BE2C (cell line): Measurements from ENCODE around the gene CCDC92.

Experiments used
- DNase-seq: peaks from one replicate; pipeline ENCODE4 v3.0.0-alpha.2; 2020
- H3K27me3 ChIP-seq: fragments of 250-450 bp; sonication (Bioruptor Pico); 2 replicates; pipeline ENCODE4 v1.5.1; 2020; ENCODE audit warnings: mild to moderate bottlenecking
- H3K36me3 ChIP-seq: fragments of 250-450 bp; sonication (Bioruptor Pico); 2 replicates; pipeline ENCODE4 v1.5.1; 2020; ENCODE audit warnings: mild to moderate bottlenecking
- H3K4me1 ChIP-seq: fragments of 250-450 bp; sonication (Bioruptor Pico); 2 replicates; pipeline ENCODE4 v1.5.1; 2020
- H3K4me3 ChIP-seq: 2 replicates; pipeline ENCODE4 v1.5.1; 2011; ENCODE audit warnings: low read depth, low read length
- H3K9me3 ChIP-seq: fragments of 250-450 bp; sonication (Bioruptor Pico); 2 replicates; pipeline ENCODE4 v1.5.1; 2020
- CTCF ChIP-seq: IDR thresholded peaks from 2 replicates; pipeline ENCODE4 v1.5.1; 2012; ENCODE audit warnings: mild to moderate bottlenecking, low read depth, low read length

The CCDC92 gene

GRCh38 chr12:123946152-123946515 lies 26.5 kb downstream of the CCDC92 start:
- no peak for TF ChIP-seq CTCF
- Histone ChIP-seq H3K36me3 (no peaks in the 10 kb centered on the region; the same call in 1 of the 2 replicates), H3K4me1 (no peaks in the 10 kb centered on the region; the same call in 1 of the 2 replicates), H3K4me3 (no peak overlapping the region), H3K27me3 (no peaks in the 10 kb centered on the region), H3K9me3 (no peaks in the 10 kb centered on the region)
- no peak for DNase-seq

- Histone ChIP-seq H3K4me3 (no peak overlapping the region), H3K4me1 (no peaks in the 10 kb centered on the region; the same call in 1 of the 2 replicates), H3K36me3 (no peaks in the 10 kb centered on the region; the same call in 1 of the 2 replicates), H3K9me3 (no peaks in the 10 kb centered on the region), H3K27me3 (no peaks in the 10 kb centered on the region)
- TF ChIP-seq CTCF: no peak
- DNase-seq: no peak
These were observed 27.1 kb downstream of the CCDC92 start for GRCh38 chr12:123945287-123946151.

- Histone ChIP-seq H3K36me3 (no peaks in the 10 kb centered on the region; the same call in 1 of the 2 replicates), H3K9me3 (no peaks in the 10 kb centered on the region), H3K4me1 (no peaks in the 10 kb centered on the region; the same call in 1 of the 2 replicates), H3K4me3 (no peak overlapping the region), H3K27me3 (no peaks in the 10 kb centered on the region)
- DNase-seq: no peak
- no peak for TF ChIP-seq CTCF
These were observed 27.9 kb downstream of the CCDC92 start for GRCh38 chr12:123944696-123945095.

- no peaks in the 10 kb centered on the region for H3K27me3 ChIP-seq
- H3K36me3 ChIP-seq: no peaks in the 10 kb centered on the region; the same call in 1 of the 2 replicates
- peak; percentile 27 for DNase-seq
- no peak overlapping the region for H3K4me3 ChIP-seq
- no peaks in the 10 kb centered on the region for H3K9me3 ChIP-seq
- no peaks in the 10 kb centered on the region; the same call in 1 of the 2 replicates for H3K4me1 ChIP-seq
- TF ChIP-seq CTCF: no peak
These were observed 28.8 kb downstream of the CCDC92 start for GRCh38 chr12:123943816-123944215.

GRCh38 chr12:123942911-123943648 lies 29.6 kb downstream of the CCDC92 start:
- TF ChIP-seq CTCF: no peak
- DNase-seq: no peak
- H3K27me3 ChIP-seq: no peaks in the 10 kb centered on the region

GRCh38 chr12:123942238-123942653 lies 30.4 kb downstream of the CCDC92 start:
- H3K27me3 ChIP-seq: no peaks in the 10 kb centered on the region
- H3K9me3 ChIP-seq: no peaks in the 10 kb centered on the region
- H3K4me3 ChIP-seq: no peak overlapping the region
- no peaks in the 10 kb centered on the region; the same call in 1 of the 2 replicates for H3K4me1 ChIP-seq
- no peak for DNase-seq
- no peak for TF ChIP-seq CTCF
- H3K36me3 ChIP-seq: no peaks in the 10 kb centered on the region; the same call in 1 of the 2 replicates

More at GRCh38 chr12:123942911-123943648, 29.6 kb downstream of the CCDC92 start:
- Histone ChIP-seq H3K36me3 (no peaks in the 10 kb centered on the region; the same call in 1 of the 2 replicates), H3K4me3 (no peak overlapping the region), H3K4me1 (no peaks in the 10 kb centered on the region; the same call in 1 of the 2 replicates), H3K9me3 (no peaks in the 10 kb centered on the region)
